BJ (cell line): ENCODE data around the gene A2ML1. TPM values are rescaled to one million over a fixed set of nuclear protein-coding genes. Genes with fewer than 3 reads are reported as not detected.

Experiments
- CTCF ChIA-PET: fragments of 350-600 bp; formaldehyde crosslinking; extraction: SDS; loops from one replicate; lab custom pipeline; 2021; ENCODE audit warnings: antibody characterized with exemption, inconsistent platforms; lab: Yijun Ruan, JAX
- POLR2A ChIA-PET: fragments of 300-600 bp; sonication (Branson Sonifier 250); formaldehyde crosslinking; extraction: SDS; loops from one replicate; lab custom pipeline; 2021; ENCODE audit warnings: antibody characterized with exemption; lab: Charles Lee
- DNase-seq: peaks from one replicate; pipeline ENCODE4 v3.0.0-alpha.2; 2011; ENCODE audit warnings: low read depth
- H3K27me3 ChIP-seq: 2 replicates; pipeline ENCODE4 v1.6.0; 2011; ENCODE audit warnings: low read length; ENCODE audit not compliant: control insufficient read depth, insufficient read depth
- H3K36me3 ChIP-seq: 2 replicates; pipeline ENCODE4 v1.5.1; 2011; ENCODE audit warnings: low read length; ENCODE audit not compliant: control insufficient read depth, insufficient read depth
- H3K4me3 ChIP-seq: 2 replicates; pipeline ENCODE4 v1.5.1; 2011; ENCODE audit warnings: low read depth, mild to moderate bottlenecking, control low read depth, low read length
- polyA plus RNA-seq: library from polyadenylated mRNA; depleted of rRNA; stranded (reverse); fragments of >200 nt; gene quantifications from 2 replicates; pipeline ENCODE4 v1.2.3, GENCODE V29; 2011; rRNA removed
- TF ChIP-seq, protein P1 (sequence below): IDR thresholded peaks from 2 replicates; pipeline ENCODE4 v1.5.1; 2011; ENCODE audit warnings: low read depth, mild to moderate bottlenecking, control low read depth, inconsistent platforms, low read length, moderate library complexity; ENCODE audit not compliant: insufficient read depth

A2ML1 gene
- polyA plus RNA-seq, 1 experiment: not detected

DNA sequence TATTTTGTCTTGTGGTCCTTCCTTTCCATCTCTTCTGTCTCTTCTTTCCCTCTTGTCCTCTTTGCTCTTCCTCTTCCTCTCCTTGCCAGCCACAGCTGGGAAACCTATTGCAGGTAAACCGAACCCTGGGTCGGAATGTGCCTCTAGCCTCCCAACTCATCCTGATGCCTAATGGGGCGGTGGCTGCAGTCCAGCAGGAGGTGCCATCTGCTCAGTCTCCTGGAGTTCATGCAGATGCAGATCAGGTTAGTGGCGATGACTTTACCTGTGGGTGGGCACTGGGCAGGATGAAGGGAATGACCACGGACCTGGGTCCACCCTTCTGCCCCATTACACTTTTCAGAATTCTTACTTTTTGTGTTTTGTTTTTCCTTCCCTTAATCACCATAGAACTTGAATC is 100.1 kb downstream of the A2ML1 start:
- no peak for DNase-seq
- H3K27me3 ChIP-seq: no peaks in the 10 kb centered on the region
- peaks cover 6% of the 10 kb centered on the region; the same call in 1 of the 2 replicates for H3K36me3 ChIP-seq
- H3K4me3 ChIP-seq: no peak overlapping the region
- TF ChIP-seq, protein P1, sequence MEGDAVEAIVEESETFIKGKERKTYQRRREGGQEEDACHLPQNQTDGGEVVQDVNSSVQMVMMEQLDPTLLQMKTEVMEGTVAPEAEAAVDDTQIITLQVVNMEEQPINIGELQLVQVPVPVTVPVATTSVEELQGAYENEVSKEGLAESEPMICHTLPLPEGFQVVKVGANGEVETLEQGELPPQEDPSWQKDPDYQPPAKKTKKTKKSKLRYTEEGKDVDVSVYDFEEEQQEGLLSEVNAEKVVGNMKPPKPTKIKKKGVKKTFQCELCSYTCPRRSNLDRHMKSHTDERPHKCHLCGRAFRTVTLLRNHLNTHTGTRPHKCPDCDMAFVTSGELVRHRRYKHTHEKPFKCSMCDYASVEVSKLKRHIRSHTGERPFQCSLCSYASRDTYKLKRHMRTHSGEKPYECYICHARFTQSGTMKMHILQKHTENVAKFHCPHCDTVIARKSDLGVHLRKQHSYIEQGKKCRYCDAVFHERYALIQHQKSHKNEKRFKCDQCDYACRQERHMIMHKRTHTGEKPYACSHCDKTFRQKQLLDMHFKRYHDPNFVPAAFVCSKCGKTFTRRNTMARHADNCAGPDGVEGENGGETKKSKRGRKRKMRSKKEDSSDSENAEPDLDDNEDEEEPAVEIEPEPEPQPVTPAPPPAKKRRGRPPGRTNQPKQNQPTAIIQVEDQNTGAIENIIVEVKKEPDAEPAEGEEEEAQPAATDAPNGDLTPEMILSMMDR: no peak
- ChIA-PET CTCF (no interaction called here), POLR2A (no interaction called here)

Other genes with a start within 250 kb of the A2ML1 start
- not detected in 2 replicates for gene AICDA, start 209.8 kb upstream of the A2ML1 start, polyA plus RNA-seq
- gene MFAP5, start 159.8 kb upstream of the A2ML1 start, polyA plus RNA-seq: 172 and 174 TPM in 2 replicates
- gene RIMKLB, start 124.6 kb upstream of the A2ML1 start, polyA plus RNA-seq: 9.7 and 17.4 TPM in 2 replicates
- gene PHC1, start 91.9 kb downstream of the A2ML1 start, polyA plus RNA-seq: 20.9 and 26.7 TPM in 2 replicates
- 106 and 125 TPM in 2 replicates for gene M6PR, start 127.0 kb downstream of the A2ML1 start, polyA plus RNA-seq
- gene KLRG1, start 166.9 kb downstream of the A2ML1 start, polyA plus RNA-seq: 0.43 and 0.63 TPM in 2 replicates